Stimulated activated naive CD4-positive, alpha-beta T cell treated with Interleukin-2 at 50 U/mL for 16 hours (primary cell): ENCODE measurements around the gene NARS2.
"Not testable (repeated sequence)": the region's sequence is repeated elsewhere in the genome, so short reads cannot be mapped to it uniquely, and the experiment has no call there.

Experiments used
- DNase-seq: peaks from one replicate; lab custom pipeline; 2025; lab: John Stamatoyannopoulos, UW

Gene NARS2

DNA sequence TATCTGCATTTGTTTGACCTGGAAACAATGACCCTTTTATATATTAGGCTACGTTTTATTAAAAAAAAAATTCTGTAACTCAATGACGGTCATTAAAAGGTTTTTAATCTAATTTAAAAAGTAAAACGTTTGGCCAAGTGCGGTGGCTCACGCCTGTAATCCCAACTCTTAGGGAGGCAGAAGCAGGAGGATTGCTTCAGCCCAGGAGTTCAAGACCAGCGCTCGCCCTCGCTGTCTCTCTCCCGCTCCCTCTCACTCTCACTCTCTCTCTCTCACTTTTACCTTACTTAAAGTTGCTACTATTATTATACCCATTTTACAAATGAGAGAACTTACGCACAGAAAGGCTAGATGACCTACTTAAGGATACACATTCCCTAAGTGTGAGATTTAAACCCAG lies 814 bp upstream of the NARS2 start:
- no peak for DNase-seq

GRCh38 chr11:78573681-78574080 lies 983 bp downstream of the NARS2 start:
- DNase-seq, result no peak

GRCh38 chr11:78573271-78573670 lies 1.4 kb downstream of the NARS2 start:
- DNase-seq, result no peak

- no peak for DNase-seq
Observed at GRCh38 chr11:78572394-78572793, 2.3 kb downstream of the NARS2 start.

DNA sequence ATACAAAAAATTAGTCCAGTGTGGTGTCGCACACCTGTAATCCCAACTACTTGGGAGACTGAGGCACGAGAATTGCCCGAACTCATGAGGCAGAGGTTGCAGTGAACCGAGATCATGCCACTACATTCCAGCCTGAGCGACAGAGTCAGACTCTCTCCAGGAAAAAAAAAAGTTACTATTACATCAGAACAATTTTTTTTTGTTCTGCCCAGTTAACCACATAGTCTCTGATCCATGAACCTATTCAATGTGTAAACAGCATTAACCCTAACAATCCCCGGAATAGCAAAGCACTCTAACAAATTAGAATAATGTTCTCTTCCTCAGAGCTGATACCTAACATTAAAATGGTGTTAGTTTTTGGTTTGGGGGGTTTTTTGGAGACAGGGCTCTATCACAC lies 4.6 kb downstream of the NARS2 start:
- no peak for DNase-seq

GRCh38 chr11:78567209-78567608 lies 7.5 kb downstream of the NARS2 start:
- no peak for DNase-seq

DNA sequence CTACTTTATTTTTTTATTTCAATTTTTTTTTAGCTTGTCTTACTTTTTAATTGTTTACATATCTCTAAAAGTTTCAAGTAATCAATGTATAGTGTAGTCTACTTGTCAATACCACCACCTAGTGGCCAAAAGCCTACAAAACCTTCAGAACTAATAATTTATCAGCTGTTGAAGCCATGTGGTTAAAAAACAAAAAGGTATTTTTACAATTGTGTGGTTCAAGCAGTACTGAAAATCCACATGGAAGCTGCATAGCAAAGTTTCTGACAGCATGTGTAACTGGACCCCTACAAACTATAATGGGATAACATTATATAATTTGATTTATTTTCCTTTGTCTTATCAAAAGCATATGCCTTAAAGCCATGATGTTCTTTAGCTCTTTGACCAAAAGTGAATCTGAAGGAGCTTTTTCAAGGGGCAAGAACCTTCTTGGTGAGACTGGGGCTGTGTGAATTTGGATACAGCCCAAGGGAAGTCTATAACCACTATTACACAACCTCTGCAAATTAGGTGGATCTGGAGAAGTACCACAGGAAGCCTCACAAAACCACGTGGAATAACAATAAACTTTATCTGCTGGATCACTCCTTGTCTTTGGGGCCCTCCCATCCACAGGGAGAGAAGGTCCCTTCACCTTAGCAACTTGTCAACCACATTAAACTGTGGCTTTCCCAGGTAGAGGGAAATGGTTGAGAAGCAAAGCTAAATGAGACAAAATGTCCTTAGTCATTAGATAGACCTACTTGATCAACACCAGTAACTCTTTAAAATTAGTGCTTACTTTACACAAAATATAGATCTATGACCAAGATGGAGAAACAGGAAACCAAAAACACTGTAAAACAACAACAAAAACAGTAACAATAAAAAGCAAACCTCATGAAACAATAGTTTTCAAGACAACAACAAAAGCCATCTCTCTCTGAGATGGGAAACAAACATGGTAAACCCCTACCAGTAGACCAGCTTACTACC lies 9.9 kb downstream of the NARS2 start:
- no peak for DNase-seq

DNA sequence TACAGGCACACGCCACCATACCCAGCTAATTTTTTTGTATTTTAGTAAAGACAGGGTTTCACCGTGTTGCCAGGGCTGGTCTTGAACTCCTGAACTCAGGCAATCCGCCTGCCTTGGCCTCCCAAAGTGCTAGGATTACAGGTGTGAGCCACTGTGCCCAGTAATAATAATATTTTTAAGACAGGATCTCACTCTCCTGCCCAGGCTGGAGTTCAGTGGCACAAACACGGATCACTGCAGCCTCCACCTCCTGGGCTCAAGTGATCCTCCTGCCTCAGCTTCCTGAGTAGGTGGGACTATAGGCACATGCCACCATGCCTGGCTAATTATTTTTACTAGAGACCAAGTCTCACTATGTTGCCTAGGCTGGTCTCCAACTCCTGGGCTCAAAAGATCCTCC lies 10.6 kb downstream of the NARS2 start:
- not testable (repeated sequence) for DNase-seq

- not testable (repeated sequence) for DNase-seq
Observed at GRCh38 chr11:78563090-78563489, 11.6 kb downstream of the NARS2 start.

DNA sequence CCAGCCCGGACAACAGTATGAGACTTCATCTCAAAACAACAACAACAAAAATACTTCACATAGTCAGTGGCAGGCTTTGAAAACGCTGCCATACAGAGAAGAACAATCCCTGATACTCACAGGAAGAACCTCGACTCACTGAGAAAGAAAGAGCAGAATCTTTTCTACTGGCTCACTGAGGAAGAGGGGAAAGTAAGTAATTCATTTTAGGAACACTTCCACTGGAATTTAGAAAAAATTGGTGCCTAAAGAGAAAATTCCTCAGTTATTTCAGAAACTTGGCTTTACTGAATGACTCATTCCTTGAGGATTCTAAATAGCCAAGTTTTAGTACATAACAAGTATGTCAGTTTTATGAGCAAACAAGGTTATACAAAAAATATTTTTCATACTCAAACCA lies 12.3 kb downstream of the NARS2 start:
- DNase-seq, result no peak

DNA sequence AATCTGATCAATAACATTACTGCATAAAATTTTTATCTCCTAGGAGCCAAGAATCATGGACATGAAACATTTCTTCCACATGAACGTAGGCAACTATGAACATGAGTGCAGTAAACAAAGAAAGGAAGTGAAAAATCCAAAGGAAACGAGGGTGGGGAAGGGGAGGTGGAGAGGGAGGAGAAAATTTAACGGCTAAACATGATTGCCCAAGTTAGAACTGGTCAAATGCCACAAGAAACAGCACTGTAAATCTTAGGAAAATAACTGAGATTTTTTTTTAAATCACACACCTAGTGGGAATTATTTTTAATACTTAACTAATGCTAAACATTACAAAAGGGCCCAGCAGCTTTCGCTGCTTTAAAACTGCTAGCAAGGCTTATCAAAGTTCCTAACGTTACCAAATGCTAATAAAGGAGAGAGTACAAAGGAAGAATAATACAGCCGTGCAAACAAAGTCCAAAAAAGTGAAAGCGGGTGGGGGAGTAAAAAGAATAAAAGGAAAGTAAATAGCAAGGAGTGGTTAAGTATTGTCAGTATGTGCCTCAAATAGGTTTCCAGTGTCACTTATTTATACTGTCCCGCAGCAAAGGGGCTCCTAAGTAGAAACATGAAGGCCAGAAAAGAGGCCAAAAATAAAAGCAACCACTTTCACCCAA lies 13.7 kb downstream of the NARS2 start:
- DNase-seq, result no peak

DNA sequence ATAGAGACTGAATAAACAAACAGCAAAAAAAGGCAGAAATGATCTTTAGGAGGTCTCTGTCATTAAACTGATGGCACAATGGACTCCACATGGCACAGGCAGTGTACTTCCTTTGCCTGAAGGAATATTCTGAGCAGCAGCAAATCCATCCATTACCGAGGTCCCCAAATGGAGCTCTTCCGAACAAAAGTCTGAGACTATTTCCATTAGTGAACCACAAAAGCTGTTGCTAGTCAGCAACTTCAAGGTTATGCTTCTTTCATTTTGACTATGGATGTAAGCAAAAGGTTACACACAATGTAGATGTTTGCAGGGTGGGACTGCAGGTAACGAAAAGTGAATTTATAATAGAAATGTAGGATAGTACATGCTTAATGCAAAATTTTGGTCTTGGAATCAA lies 14.5 kb downstream of the NARS2 start:
- DNase-seq, result no peak

DNA sequence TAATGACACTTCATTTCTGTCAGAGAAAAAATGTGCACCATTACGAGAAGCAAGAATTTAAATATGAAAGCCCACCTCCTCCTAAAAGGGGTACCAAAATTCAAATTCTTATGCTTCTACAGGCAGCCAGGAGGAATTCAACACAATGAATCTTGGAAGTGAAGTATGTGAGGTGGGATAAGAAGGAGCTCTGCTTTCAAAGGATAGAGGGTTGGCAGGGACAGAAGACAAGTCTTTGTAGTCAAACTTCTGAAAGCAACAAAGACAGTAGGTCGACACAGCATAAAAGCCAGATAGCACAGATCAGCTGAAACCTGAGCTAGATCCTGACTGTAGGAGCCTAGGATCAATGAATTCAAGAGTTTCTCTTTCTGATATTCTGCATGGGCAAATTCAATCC lies 17.4 kb downstream of the NARS2 start:
- DNase-seq, result no peak

- no peak for DNase-seq
Observed at GRCh38 chr11:78555592-78555991, 19.1 kb downstream of the NARS2 start.

DNA sequence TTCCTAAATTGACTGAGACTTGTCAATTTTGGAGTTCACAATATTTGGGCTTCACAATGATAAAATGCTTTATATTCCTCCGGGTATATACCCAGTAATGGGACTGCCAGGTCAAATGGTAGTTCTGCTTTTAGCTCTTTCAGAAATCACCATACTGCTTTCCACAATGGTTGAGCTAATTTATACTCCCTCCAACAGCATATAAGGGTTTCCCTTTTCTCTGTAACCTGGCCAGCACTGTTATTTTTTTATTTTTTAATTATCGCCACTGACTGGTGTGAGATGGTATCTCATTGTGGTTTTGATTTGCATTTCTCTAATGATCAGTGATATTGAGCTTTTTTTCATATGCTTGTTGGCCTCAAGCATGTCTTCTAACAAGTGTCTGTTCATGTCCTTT lies 21.8 kb downstream of the NARS2 start:
- no peak for DNase-seq

- not testable (repeated sequence) for DNase-seq
Observed at GRCh38 chr11:78552139-78552538, 22.5 kb downstream of the NARS2 start.

DNA sequence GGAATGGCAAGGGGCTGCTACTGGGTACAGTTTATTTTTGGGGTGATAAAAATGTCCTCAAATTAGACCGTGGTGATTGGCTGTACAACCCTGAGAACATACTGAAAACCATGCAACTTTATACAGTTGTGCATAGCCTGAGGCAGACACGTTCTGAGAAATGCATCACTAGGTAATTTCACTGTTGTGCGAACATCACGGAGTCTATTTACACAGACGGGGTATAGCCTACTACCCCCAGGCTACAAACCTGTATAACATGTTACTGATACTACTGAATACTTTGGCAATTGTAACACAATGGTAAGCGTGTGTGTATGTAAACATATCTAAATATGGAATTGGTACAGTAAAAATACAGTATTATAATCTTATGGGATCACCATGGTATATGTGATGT lies 23.6 kb downstream of the NARS2 start:
- DNase-seq, result no peak

DNA sequence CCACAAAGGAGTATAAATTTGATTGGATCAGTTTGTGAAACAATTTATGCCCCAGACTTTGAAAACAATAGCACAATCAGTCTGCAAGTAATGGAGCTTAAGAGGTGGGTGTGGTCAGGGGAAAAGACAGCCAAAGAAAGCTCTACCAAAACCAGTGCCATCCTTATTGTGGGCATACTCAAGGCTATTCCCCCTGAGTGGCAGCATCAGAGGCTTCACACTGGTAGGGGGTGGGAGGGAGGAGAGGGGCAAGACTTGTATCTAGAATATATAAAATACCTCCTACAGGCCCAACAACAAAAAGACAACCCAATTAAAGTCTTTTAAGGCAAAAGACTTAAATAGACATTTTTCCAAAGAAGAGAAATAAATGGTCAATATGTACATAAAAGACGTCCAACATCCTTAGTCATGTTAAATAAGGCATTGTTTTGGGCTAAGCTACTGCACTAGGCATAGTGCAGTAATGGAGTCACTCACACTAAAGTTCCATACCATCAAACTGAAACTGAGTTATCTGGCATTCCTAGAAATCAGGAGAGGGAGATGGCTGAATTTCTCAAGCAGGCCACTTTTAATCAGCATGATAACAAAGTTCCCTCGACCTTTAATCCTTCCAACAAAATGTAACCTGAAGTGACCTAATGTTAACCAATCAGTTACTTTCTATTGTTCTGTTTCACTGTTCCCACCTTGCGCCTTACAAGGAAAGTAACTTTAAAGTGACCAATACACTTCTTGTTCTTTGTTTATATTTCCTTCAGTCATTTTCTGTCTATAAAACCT lies 24.8 kb downstream of the NARS2 start:
- no peak for DNase-seq

DNA sequence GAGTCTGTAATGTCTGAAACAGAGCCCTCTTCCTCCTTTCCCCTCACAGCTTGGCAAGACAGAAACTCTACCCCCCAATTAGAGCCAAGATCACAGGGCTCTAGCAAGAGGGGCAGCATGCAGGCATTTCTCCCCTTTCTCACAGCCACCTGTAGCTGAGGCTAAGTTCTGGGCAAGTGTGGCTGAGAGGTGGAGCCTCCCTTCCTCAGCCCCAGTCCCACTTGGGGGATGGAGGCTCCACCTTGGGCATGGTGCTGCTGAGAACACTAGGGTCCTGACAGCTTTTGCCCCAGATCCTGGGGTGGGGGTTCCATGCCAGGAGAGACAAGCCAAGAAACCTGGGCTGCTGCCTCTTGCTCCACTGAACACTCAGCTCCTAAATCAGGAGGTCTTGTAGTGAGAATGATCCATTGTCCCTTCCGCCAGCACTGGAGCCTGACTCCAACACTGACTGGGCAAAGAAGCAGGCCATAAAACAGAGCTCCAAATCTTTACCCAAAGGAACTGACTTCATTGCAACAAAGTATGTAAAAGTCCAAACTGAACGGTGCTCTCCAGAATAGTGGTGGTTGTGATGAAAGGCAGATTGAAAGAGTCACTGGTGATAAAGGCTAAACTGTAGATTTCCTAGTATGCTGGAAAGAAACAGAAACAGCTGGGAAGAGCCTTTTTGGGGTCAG lies 25.6 kb downstream of the NARS2 start:
- DNase-seq, result no peak

- no peak for DNase-seq
Observed at GRCh38 chr11:78547931-78548705, 26.5 kb downstream of the NARS2 start.

GRCh38 chr11:78542007-78542406 lies 32.7 kb downstream of the NARS2 start:
- DNase-seq, result no peak
